IMR-90 (cell line): ENCODE measurements around the gene F2RL3. TPM values are rescaled to one million over a fixed set of nuclear protein-coding genes. Genes with fewer than 3 reads are reported as not detected.
A peak's percentile ranks its signal among the peaks of the same experiment; 100 is the strongest.

Source experiments
- ATAC-seq: fragments of 200-7000 bp; cut with Tn5 transposase; 2 replicates; pipeline ENCODE4 v1.9.1; 2020; ENCODE audit warnings: low read depth, mild to moderate bottlenecking, moderate library complexity
- BruUV-seq: library from RNA; stranded (reverse); fragments of 400-500 nt; replicated peaks from 2 replicates; lab custom pipeline; 2021; lab: Mats Ljungman, UMichigan
- CTCF ChIA-PET: fragments of 300-600 bp; formaldehyde crosslinking; extraction: SDS; loops from one replicate; lab custom pipeline; 2021; ENCODE audit warnings: antibody characterized with exemption; lab: Yijun Ruan, JAX
- POLR2A ChIA-PET: fragments of 300-600 bp; sonication (Branson Sonifier 250); formaldehyde crosslinking; loops from one replicate; lab custom pipeline; 2022; ENCODE audit warnings: antibody characterized with exemption; ENCODE audit not compliant: unreplicated experiment; lab: Charles Lee
- DNase-seq: peaks from one replicate; pipeline ENCODE4 v3.0.0; 2013
- H2AFZ ChIP-seq: replicated peaks from 2 replicates; pipeline ENCODE3; 2013; ENCODE audit warnings: low read length, mild to moderate bottlenecking; ENCODE audit not compliant: poor library complexity
- H2AK5ac ChIP-seq: 2 replicates; pipeline ENCODE4 v1.6.1; 2013; ENCODE audit warnings: low read depth, low read length, inconsistent platforms
- H2AK9ac ChIP-seq: replicated peaks from 2 replicates; pipeline ENCODE3; 2013; ENCODE audit warnings: mild to moderate bottlenecking, low read depth, low read length, moderate library complexity; ENCODE audit not compliant: poor library complexity
- H2BK120ac ChIP-seq: 2 replicates; pipeline ENCODE4 v1.6.1; 2013; ENCODE audit warnings: low read depth, low read length, inconsistent platforms
- H2BK15ac ChIP-seq: 3 replicates; pipeline ENCODE4 v1.6.1; 2013; ENCODE audit warnings: low read depth, low read length, inconsistent platforms
- H2BK20ac ChIP-seq: 2 replicates; pipeline ENCODE4 v1.6.1; 2013; ENCODE audit warnings: low read depth, mild to moderate bottlenecking, inconsistent platforms, low read length, moderate library complexity
- H2BK5ac ChIP-seq: 2 replicates; pipeline ENCODE4 v1.6.1; 2013; ENCODE audit warnings: mild to moderate bottlenecking, low read depth, low read length, inconsistent platforms; ENCODE audit not compliant: poor library complexity, severe bottlenecking
- H3K14ac ChIP-seq: replicated peaks from 2 replicates; pipeline ENCODE4 v1.6.1; 2013; ENCODE audit warnings: low read depth, low read length, inconsistent platforms
- H3K18ac ChIP-seq: 2 replicates; pipeline ENCODE4 v1.6.1; 2013; ENCODE audit warnings: low read depth, low read length, control low read depth
- H3K23ac ChIP-seq: 2 replicates; pipeline ENCODE4 v1.6.1; 2013; ENCODE audit warnings: low read depth, low read length, inconsistent platforms
- H3K27ac ChIP-seq: 2 replicates; pipeline ENCODE4 v1.5.1; 2013; ENCODE audit warnings: mild to moderate bottlenecking, control low read depth, low read length; ENCODE audit not compliant: insufficient read depth
- H3K27me3 ChIP-seq: 2 replicates; pipeline ENCODE4 v1.6.1; 2013; ENCODE audit warnings: low read length; ENCODE audit not compliant: control insufficient read depth, insufficient read depth
- H3K36me3 ChIP-seq: 2 replicates; pipeline ENCODE4 v1.6.1; 2013; ENCODE audit warnings: low read length, mixed read lengths; ENCODE audit not compliant: control insufficient read depth, insufficient read depth
- H3K4ac ChIP-seq: 2 replicates; pipeline ENCODE4 v1.6.1; 2013; ENCODE audit warnings: low read depth, low read length, inconsistent platforms
- H3K4me1 ChIP-seq: 2 replicates; pipeline ENCODE4 v1.6.1; 2013; ENCODE audit warnings: low read length, mixed read lengths; ENCODE audit not compliant: control insufficient read depth, insufficient read depth
- H3K4me2 ChIP-seq: 2 replicates; pipeline ENCODE4 v1.6.1; 2013; ENCODE audit warnings: low read depth, mild to moderate bottlenecking, control low read depth, low read length, moderate library complexity
- H3K4me3 ChIP-seq: 2 replicates; pipeline ENCODE4 v1.5.1; 2013; ENCODE audit warnings: low read depth, mild to moderate bottlenecking, control low read depth, low read length, moderate library complexity; ENCODE audit not compliant: insufficient read depth
- H3K56ac ChIP-seq: 2 replicates; pipeline ENCODE4 v1.6.1; 2013; ENCODE audit warnings: low read length, inconsistent platforms; ENCODE audit not compliant: insufficient read depth; ENCODE audit errors: extremely low read depth
- H3K79me1 ChIP-seq, 2 experiments: 2 replicates each; pipeline ENCODE4 v1.6.1; 2013; ENCODE audit warnings: low read length in 2 of 2, inconsistent platforms in 1 of 2, low read depth in 1 of 2
- H3K9ac ChIP-seq: 2 replicates; pipeline ENCODE4 v1.6.1; 2013; ENCODE audit warnings: low read depth, low read length, control low read depth
- H3K9me1 ChIP-seq: 2 replicates; pipeline ENCODE4 v1.6.1; 2013; ENCODE audit warnings: low read length, inconsistent platforms; ENCODE audit not compliant: insufficient read depth
- H3K9me3 ChIP-seq: 2 replicates; pipeline ENCODE4 v1.6.1; 2013; ENCODE audit warnings: low read length; ENCODE audit not compliant: control insufficient read depth, insufficient read depth
- H4K20me1 ChIP-seq: 2 replicates; pipeline ENCODE4 v1.6.1; 2013; ENCODE audit warnings: low read length, inconsistent platforms; ENCODE audit not compliant: insufficient read depth
- H4K5ac ChIP-seq: 2 replicates; pipeline ENCODE4 v1.6.1; 2013; ENCODE audit warnings: mild to moderate bottlenecking, low read depth, low read length, control low read depth
- H4K8ac ChIP-seq, 2 experiments: 2 replicates each; pipeline ENCODE4 v1.6.1; 2013; ENCODE audit warnings: low read depth in 2 of 2, low read length in 2 of 2, control low read depth in 1 of 2, inconsistent platforms in 1 of 2
- H4K91ac ChIP-seq: 2 replicates; pipeline ENCODE4 v1.6.1; 2013; ENCODE audit warnings: low read depth, low read length, inconsistent platforms; ENCODE audit not compliant: insufficient read depth
- BHLHE40 ChIP-seq: fragments of 150-350 bp; IDR thresholded peaks from 2 replicates; pipeline ENCODE4 v1.6.1; 2016; ENCODE audit warnings: mild to moderate bottlenecking, low read depth, low read length
- CEBPB ChIP-seq: IDR thresholded peaks from 2 replicates; pipeline ENCODE4 v1.6.1; 2012; ENCODE audit warnings: low read depth, low read length, improper control_type of control experiment
- CHD1 ChIP-seq: IDR thresholded peaks from 2 replicates; pipeline ENCODE4 v1.6.1; 2012; ENCODE audit warnings: low read depth, low read length, improper control_type of control experiment
- CTCF ChIP-seq: conservative IDR thresholded peaks from 2 replicates; pipeline ENCODE4 v1.5.1; 2012; ENCODE audit warnings: mild to moderate bottlenecking, low read depth, low read length, improper control_type of control experiment
- ELK1 ChIP-seq: fragments of 150-350 bp; IDR thresholded peaks from 2 replicates; pipeline ENCODE4 v1.6.1; 2016; ENCODE audit warnings: low read depth, mild to moderate bottlenecking, low read length, moderate library complexity, borderline replicate concordance
- FOS ChIP-seq: fragments of 150-350 bp; IDR thresholded peaks from 2 replicates; pipeline ENCODE4 v1.6.1; 2016; ENCODE audit warnings: low read depth, low read length
- MAFK ChIP-seq: IDR thresholded peaks from 2 replicates; pipeline ENCODE4 v1.6.1; 2012; ENCODE audit warnings: low read depth, low read length, improper control_type of control experiment
- MAZ ChIP-seq: IDR thresholded peaks from 2 replicates; pipeline ENCODE4 v1.6.1; 2012; ENCODE audit warnings: low read depth, mild to moderate bottlenecking, low read length, improper control_type of control experiment, moderate library complexity, borderline replicate concordance
- MXI1 ChIP-seq: IDR thresholded peaks from 2 replicates; pipeline ENCODE4 v1.6.1; 2012; ENCODE audit warnings: low read depth, mild to moderate bottlenecking, low read length, moderate library complexity, borderline replicate concordance
- NFE2L2 ChIP-seq: fragments of 150-350 bp; IDR thresholded peaks from 2 replicates; pipeline ENCODE4 v1.6.1; 2016; ENCODE audit warnings: low read depth, mild to moderate bottlenecking, low read length
- POLR2A ChIP-seq: IDR thresholded peaks from 2 replicates; pipeline ENCODE4 v1.6.1; 2012; ENCODE audit warnings: mild to moderate bottlenecking, low read depth, low read length
- RAD21 ChIP-seq: IDR thresholded peaks from 2 replicates; pipeline ENCODE4 v1.6.1; 2012; ENCODE audit warnings: low read length, improper control_type of control experiment
- RCOR1 ChIP-seq: IDR thresholded peaks from 2 replicates; pipeline ENCODE4 v1.6.1; 2012; ENCODE audit warnings: mild to moderate bottlenecking, low read length, improper control_type of control experiment; ENCODE audit not compliant: insufficient replicate concordance
- RFX5 ChIP-seq: IDR thresholded peaks from 2 replicates; pipeline ENCODE4 v1.8.0; 2012; ENCODE audit warnings: low read depth, mild to moderate bottlenecking, low read length, moderate library complexity
- SMC3 ChIP-seq: fragments of 150-350 bp; IDR thresholded peaks from 2 replicates; pipeline ENCODE4 v1.6.1; 2016; ENCODE audit warnings: low read depth, mild to moderate bottlenecking, antibody characterized with exemption, low read length, moderate library complexity
- USF2 ChIP-seq: fragments of 150-350 bp; IDR thresholded peaks from 2 replicates; pipeline ENCODE4 v1.6.1; 2017; ENCODE audit warnings: mild to moderate bottlenecking, antibody characterized with exemption, low read length, low read depth
- WGBS, 2 experiments: methylation state at CpG; one replicate each; pipeline versions ENCODE4 v1.1.5 to v1.1.7; 2013; ENCODE audit warnings: missing lambda C conversion rate in 2 of 2; ENCODE audit not compliant: insufficient read length in 1 of 2; ENCODE audit errors: extremely low coverage in 2 of 2; 5-methylcytosine and 5-hydroxymethylcytosine counted together
- dilution Hi-C: fragments of 300-500 bp; cut with HindIII; formaldehyde crosslinking; loops from one replicate; pipeline ENCODE4 v1.14.3; 2018; ENCODE audit warnings: low sequenced_read_pairs; ENCODE audit not compliant: unreplicated experiment
- in situ Hi-C: fragments of 300-500 bp; cut with MboI; formaldehyde crosslinking; loops from 3 replicates; pipeline ENCODE4 v1.14.3; 2019; ENCODE audit warnings: low sequenced_read_pairs, inconsistent platforms, mixed read lengths
- intact Hi-C: fragments of 100-400 bp; cut with micrococcal nuclease; formaldehyde crosslinking; loops from 2 replicates; pipeline ENCODE4 v1.10.0; 2022
- polyA plus RNA-seq, 3 experiments: library from polyadenylated mRNA; depleted of rRNA; stranded (reverse); fragments of >200 nt; gene quantifications; 2 replicates each; pipeline ENCODE4 v1.2.3, GENCODE V29; 2012; ENCODE audit warnings: low replicate concordance in 1 of 3
- total RNA-seq: library from RNA; depleted of rRNA; stranded (reverse); fragments of >200 nt; gene quantifications from 2 replicates; pipeline ENCODE4 v1.2.3, GENCODE V29; 2012

The F2RL3 gene
- total and polyA plus RNA-seq, 2 of the 4 experiments (the other 2 are of a cell fraction): 0.03 TPM; not detected in 1

- Histone ChIP-seq H3K18ac (no peak overlapping the region), H3K27me3 (no peaks in the 10 kb centered on the region), H3K9me3 (no peaks in the 10 kb centered on the region), H3K4me1 (peaks cover 16% of the 10 kb centered on the region), H3K9ac (no peak overlapping the region), H2BK120ac (peak overlapping the region; percentile 71; the same call in 1 of the 2 replicates), H2BK15ac (no peak overlapping the region), H3K14ac (no peak overlapping the region), H4K91ac (peak overlapping the region; percentile 38; the same call in 1 of the 2 replicates), H3K27ac (no peak overlapping the region), H3K4ac (peak overlapping the region; percentile 57), H2AFZ (no peak overlapping the region), H2AK5ac (peak overlapping the region; percentile 43; the same call in 1 of the 2 replicates), H3K4me2 (no peak overlapping the region; the same call in 1 of the 2 replicates), H3K56ac (no peak overlapping the region), H4K20me1 (peaks cover 17% of the 10 kb centered on the region), H3K36me3 (peaks cover 72% of the 10 kb centered on the region), H3K23ac (peak overlapping the region; percentile 53; the same call in 1 of the 2 replicates), H4K5ac (no peak overlapping the region), H3K9me1 (peaks cover 37% of the 10 kb centered on the region), H2AK9ac (no peak overlapping the region), H3K4me3 (no peak overlapping the region), H2BK20ac (peak overlapping the region; percentile 67), H3K79me1 (peaks cover 13 to 82% of the 10 kb centered on the region in 2 experiments; a peak in 2 of 4 replicates), H2BK5ac (peak overlapping the region; percentile 49), H4K8ac (peak overlapping the region in 1 of 2 experiments; percentile 28; a peak in 1 of 4 replicates)
- CTCF ChIA-PET: no interaction called here
- intact Hi-C loops (loop anchor here (5.0 kb wide), 1 partner anchor 72 kb away; no protein-coding TSS in a partner anchor), in situ Hi-C loops (no loop called here), dilution Hi-C loops (no loop called here)
- no TSS peak for BruUV-seq
- ATAC-seq (peak; percentile 43), DNase-seq (peak; percentile 62)
- POLR2A ChIA-PET: interaction anchor here (0.7 kb wide), 1 partner anchor 20 kb away, joined by 10 read pairs; the partner anchor contains the start of gene SIN3B
- no CpG with 5 or more reads among the region's 1 CpG for WGBS, 2 experiments
- TF ChIP-seq MAZ (no peak), ELK1 (no peak), SMC3 (no peak), POLR2A (no peak), RAD21 (no peak), CHD1 (no peak), RFX5 (no peak), CTCF (no peak), FOS (no peak), RCOR1 (no peak), NFE2L2 (no peak), MXI1 (no peak), USF2 (no peak), MAFK (no peak), BHLHE40 (no peak), CEBPB (no peak)
Measured at GRCh38 chr19:16849168-16849567, 39.6 kb upstream of the F2RL3 start.
